HCT116 (cell line): ENCODE measurements around the gene DDX39A.
"Not testable (repeated sequence)": the region's sequence is repeated elsewhere in the genome, so short reads cannot be mapped to it uniquely, and the experiment has no call there.

Experiments
- CEBPB ChIP-seq: IDR thresholded peaks from 2 replicates; pipeline ENCODE4 v1.6.1; 2012; ENCODE audit warnings: low read depth
- EZH2phosphoT487 ChIP-seq: fragments of 200-600 bp; IDR thresholded peaks from 2 replicates; pipeline ENCODE4 v1.6.1; 2018; ENCODE audit warnings: antibody characterized with exemption, borderline replicate concordance
- POLR2A ChIP-seq: IDR thresholded peaks from 2 replicates; pipeline ENCODE4 v1.7.0; 2011; ENCODE audit warnings: borderline replicate concordance; ENCODE audit not compliant: insufficient read depth, insufficient read length; ENCODE audit errors: extremely low read depth
- TF ChIP-seq, protein P1 (sequence below), 3 experiments: fragments of 200-600 bp in 1 of 3; sonication (generic) in 1 of 3; IDR thresholded peaks in 2 of 3; conservative IDR thresholded peaks in 1 of 3; 2 replicates each; pipeline ENCODE4 v1.5.1; 2012 to 2017; ENCODE audit warnings: low read depth in 2 of 3, low read length in 2 of 3, antibody characterized with exemption in 1 of 3, borderline replicate concordance in 1 of 3, control low read depth in 1 of 3, mild to moderate bottlenecking in 1 of 3, mixed read lengths in 1 of 3, mixed run types in 1 of 3, moderate library complexity in 1 of 3; ENCODE audit not compliant: insufficient read depth in 1 of 3

DNA sequence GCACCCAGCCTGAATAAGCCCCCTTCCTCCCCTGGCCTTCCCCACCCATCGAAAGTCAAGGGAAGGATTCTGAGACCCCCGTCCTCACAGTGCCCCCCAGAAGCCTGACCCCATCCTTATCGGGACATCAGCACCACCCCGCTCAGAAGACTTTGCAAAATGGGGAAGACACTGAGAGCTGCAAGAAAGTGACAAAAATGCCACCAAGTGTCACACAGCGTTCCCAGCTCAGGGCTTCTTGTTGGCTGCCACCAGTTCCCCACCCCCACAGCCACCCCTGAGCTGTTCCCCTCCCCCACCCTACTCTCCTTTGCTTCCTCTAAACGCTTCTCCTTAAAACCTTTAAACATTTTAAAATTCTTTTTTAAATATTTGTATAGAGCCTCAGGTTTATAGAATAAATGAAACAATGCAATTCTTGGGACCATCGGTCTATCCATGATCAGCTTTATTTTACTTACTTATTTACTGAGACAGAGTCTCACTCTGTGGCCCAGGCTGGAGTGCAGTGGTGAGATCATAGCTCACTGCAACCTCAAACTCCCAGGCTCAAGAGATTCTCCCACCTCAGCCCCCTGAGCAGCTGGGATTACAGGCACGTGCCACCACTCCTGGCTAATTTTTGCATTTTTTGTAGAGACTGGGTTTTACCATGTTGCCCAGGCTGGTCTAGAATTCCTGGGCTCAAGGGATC, 46.6 kb downstream of the DDX39A start:
- TF ChIP-seq CEBPB, EZH2phosphoT487, POLR2A: not testable (repeated sequence)
- TF ChIP-seq, protein P1, sequence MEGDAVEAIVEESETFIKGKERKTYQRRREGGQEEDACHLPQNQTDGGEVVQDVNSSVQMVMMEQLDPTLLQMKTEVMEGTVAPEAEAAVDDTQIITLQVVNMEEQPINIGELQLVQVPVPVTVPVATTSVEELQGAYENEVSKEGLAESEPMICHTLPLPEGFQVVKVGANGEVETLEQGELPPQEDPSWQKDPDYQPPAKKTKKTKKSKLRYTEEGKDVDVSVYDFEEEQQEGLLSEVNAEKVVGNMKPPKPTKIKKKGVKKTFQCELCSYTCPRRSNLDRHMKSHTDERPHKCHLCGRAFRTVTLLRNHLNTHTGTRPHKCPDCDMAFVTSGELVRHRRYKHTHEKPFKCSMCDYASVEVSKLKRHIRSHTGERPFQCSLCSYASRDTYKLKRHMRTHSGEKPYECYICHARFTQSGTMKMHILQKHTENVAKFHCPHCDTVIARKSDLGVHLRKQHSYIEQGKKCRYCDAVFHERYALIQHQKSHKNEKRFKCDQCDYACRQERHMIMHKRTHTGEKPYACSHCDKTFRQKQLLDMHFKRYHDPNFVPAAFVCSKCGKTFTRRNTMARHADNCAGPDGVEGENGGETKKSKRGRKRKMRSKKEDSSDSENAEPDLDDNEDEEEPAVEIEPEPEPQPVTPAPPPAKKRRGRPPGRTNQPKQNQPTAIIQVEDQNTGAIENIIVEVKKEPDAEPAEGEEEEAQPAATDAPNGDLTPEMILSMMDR (IDR thresholded peaks at IDR 0.05 in 2 of 3, conservative IDR thresholded peaks at IDR 0.05 in 1 of 3; ENCODE audit: borderline replicate concordance in 1 of 3, insufficient read depth in 1 of 3, low read depth in 2 of 3, low read length in 2 of 3): not testable (repeated sequence)
